Mucosa of descending colon (tissue), 3 donors: ENCODE results near the gene POGZ. TPM values are rescaled to one million over a fixed set of nuclear protein-coding genes. Genes with fewer than 3 reads are reported as not detected.
A peak's percentile ranks its signal among the peaks of the same experiment; 100 is the strongest.

Source experiments
- ATAC-seq: fragments of 200-7000 bp; cut with Tn5 transposase; one replicate; pipeline ENCODE4 v1.9.1; 2020; ENCODE audit warnings: mild to moderate bottlenecking, moderate library complexity
- DNase-seq, 3 donors: peaks; one replicate each; pipeline ENCODE4 v3.0.0-alpha.2; 2020
- H3K36me3 ChIP-seq: fragments of 200-600 bp; one replicate; pipeline ENCODE4 v1.8.0; 2021; ENCODE audit warnings: low read depth, mild to moderate bottlenecking
- H3K4me1 ChIP-seq: fragments of 200-600 bp; one replicate; pipeline ENCODE4 v1.8.0; 2021; ENCODE audit warnings: low read depth, mild to moderate bottlenecking
- H3K4me3 ChIP-seq: fragments of 200-600 bp; one replicate; pipeline ENCODE4 v1.8.0; 2021; ENCODE audit warnings: mild to moderate bottlenecking
- H3K9me3 ChIP-seq: fragments of 200-600 bp; one replicate; pipeline ENCODE4 v1.8.0; 2021; ENCODE audit warnings: mild to moderate bottlenecking
- CTCF ChIP-seq: fragments of 200-600 bp; IDR thresholded peaks from one replicate; pipeline ENCODE4 v1.8.0; 2022; ENCODE audit warnings: antibody characterized with exemption, mild to moderate bottlenecking
- intact Hi-C, 2 donors: fragments of 100-400 bp; cut with DNase I in 1 of 2; cut with micrococcal nuclease in 1 of 2; formaldehyde crosslinking; loops; one replicate each; pipeline versions ENCODE4 v1.11.0 to v1.11.1; 2022; cut with DNase I, micrococcal nuclease
- long read RNA-seq, 2 donors: library from polyadenylated mRNA; unstranded; transcript quantifications; one replicate each; pipeline ENCODE4 v2.0.0, GENCODE V29; 2019 to 2021
- total RNA-seq, 3 donors: library from RNA; stranded (reverse); fragmentation: NEBNext Ultra II Directional in 2 of 3; extraction: Animal tissue kit (Norgen Biotek cat#: 25700) in 2 of 3; gene quantifications; one replicate each; pipeline versions ENCODE4 v1.2.1 to v1.2.4, GENCODE V29; 2021 to 2023
- donor health status: DM: no; HTN: no; CAD: no; lungs with moderate emphysema.
- donor health status: DM: no; HTN: no; CAD: no.
- donor health status: DM: no; HTN: yes; CAD: no.

The POGZ gene
- total RNA-seq = 100 to 1,000 TPM in 1 of 3 donors, 10 to 100 TPM in 2; 60.4 to 106 (median 77.7) TPM
- long read RNA-seq, donor 1, full-length matches to known transcripts = 3 of 10 reads
- long read RNA-seq, donor 1, partial matches to known transcripts = 2 of 10 reads
- long read RNA-seq, donor 1, other reads (novel, unspliced or antisense) = 5 of 10 reads
- long read RNA-seq, donor 2, partial matches to known transcripts = 0 of 1 reads
- long read RNA-seq, donor 2, other reads (novel, unspliced or antisense) = 1 of 1 reads

- Histone ChIP-seq H3K36me3 (no peaks in the 10 kb centered on the region), H3K9me3 (no peaks in the 10 kb centered on the region), H3K4me3 (peak within 1 kb of the TSS; percentile 61), H3K4me1 (peaks cover 6% of the 10 kb centered on the region)
- ATAC-seq = peak; percentile 95
- intact Hi-C loops = no loop called here
- peak; percentile 96 to 97 (median 96) for DNase-seq
- TF ChIP-seq CTCF = no peak
Observed at GRCh38 chr1:151459331-151460046, at the start of gene POGZ. TSS of gene POGZ (minus strand) at chr1:151459494. CDS start at chr1:151442204, 17,290 bp downstream.

GRCh38 chr1:151508833-151509232, 49.5 kb upstream of the POGZ start:
- Histone ChIP-seq H3K4me1 (peaks cover 7% of the 10 kb centered on the region), H3K9me3 (no peaks in the 10 kb centered on the region), H3K36me3 (no peaks in the 10 kb centered on the region), H3K4me3 (no peak overlapping the region)
- peak in 1 of 3 donors; percentile 69 for DNase-seq
- peak; percentile 30 for ATAC-seq
- no peak for TF ChIP-seq CTCF
- intact Hi-C loops = no loop called here

GRCh38 chr1:151504759-151505158, 45.5 kb upstream of the POGZ start:
- TF ChIP-seq CTCF = no peak
- no peak for DNase-seq
- intact Hi-C loops = no loop called here
- H3K36me3 ChIP-seq = no peaks in the 10 kb centered on the region
- no peak for ATAC-seq
- H3K4me1 ChIP-seq = peaks cover 17% of the 10 kb centered on the region
- no peaks in the 10 kb centered on the region for H3K9me3 ChIP-seq
- H3K4me3 ChIP-seq = no peak overlapping the region

GRCh38 chr1:151504252-151504651, 45.0 kb upstream of the POGZ start:
- intact Hi-C loops = no loop called here
- H3K4me1 ChIP-seq = peaks cover 17% of the 10 kb centered on the region
- H3K36me3 ChIP-seq = no peaks in the 10 kb centered on the region
- no peak overlapping the region for H3K4me3 ChIP-seq
- ATAC-seq = no peak
- no peaks in the 10 kb centered on the region for H3K9me3 ChIP-seq
- no peak for TF ChIP-seq CTCF
- no peak for DNase-seq

GRCh38 chr1:151502859-151503780, 43.8 kb upstream of the POGZ start:
- intact Hi-C loops = no loop called here
- TF ChIP-seq CTCF = no peak

More at GRCh38 chr1:151502859-151503780, 43.8 kb upstream of the POGZ start:
- no peaks in the 10 kb centered on the region for H3K36me3 ChIP-seq
- no peaks in the 10 kb centered on the region for H3K9me3 ChIP-seq
- H3K4me3 ChIP-seq = no peak overlapping the region
- H3K4me1 ChIP-seq = peaks cover 17% of the 10 kb centered on the region
- no peak for DNase-seq
- ATAC-seq = peak; percentile 40
